ENCODE data around the gene MOGAT2. TPM values are rescaled to one million over a fixed set of nuclear protein-coding genes. Genes with fewer than 3 reads are reported as not detected.

Gene MOGAT2
- total and polyA plus RNA-seq, 2 donors, result 0.14 to 0.27 TPM

- Histone ChIP-seq H3K27ac (ENCODE audit: low read depth in 1 of 2, low read length in 1 of 2) (no peak overlapping the region), H3K27me3 (ENCODE audit: control insufficient read depth in 2 of 2, insufficient read depth in 1 of 2, low read length in 1 of 2) (no peaks in the 10 kb centered on the region), H3K9me3 (ENCODE audit: control insufficient read depth in 2 of 2, insufficient read depth in 1 of 2, low read length in 1 of 2) (no peaks in the 10 kb centered on the region), H3K4me1 (ENCODE audit: control insufficient read depth in 2 of 2, insufficient read depth in 2 of 2, low read length in 2 of 2) (peaks cover 0 to 5% of the 10 kb centered on the region in 2 donors), H3K36me3 (ENCODE audit: control insufficient read depth in 2 of 2, insufficient read depth in 2 of 2, low read length in 1 of 2) (no peaks in the 10 kb centered on the region), H3K4me3 (ENCODE audit: low read length in 2 of 2) (no peak overlapping the region)
- no peak for DNase-seq (ENCODE audit: low read depth in 6 of 9, low spot score in 9 of 9)
- WGBS, result 99% methylated on average over 7 of the region's 7 CpGs
Observed at GRCh38 chr11:75781296-75781695, 63.7 kb downstream of the MOGAT2 start.

- no peak for DNase-seq (ENCODE audit: low read depth in 6 of 9, low spot score in 9 of 9)
- Histone ChIP-seq H3K4me1 (ENCODE audit: control insufficient read depth in 2 of 2, insufficient read depth in 2 of 2, low read length in 2 of 2) (peaks cover 0 to 5% of the 10 kb centered on the region in 2 donors), H3K36me3 (ENCODE audit: control insufficient read depth in 2 of 2, insufficient read depth in 2 of 2, low read length in 1 of 2) (no peaks in the 10 kb centered on the region), H3K27ac (ENCODE audit: low read depth in 1 of 2, low read length in 1 of 2) (no peak overlapping the region), H3K9me3 (ENCODE audit: control insufficient read depth in 2 of 2, insufficient read depth in 1 of 2, low read length in 1 of 2) (no peaks in the 10 kb centered on the region), H3K4me3 (ENCODE audit: low read length in 2 of 2) (no peak overlapping the region), H3K27me3 (ENCODE audit: control insufficient read depth in 2 of 2, insufficient read depth in 1 of 2, low read length in 1 of 2) (no peaks in the 10 kb centered on the region)
- WGBS, result 93% methylated on average over 9 of the region's 9 CpGs
Observed at GRCh38 chr11:75781831-75782230, 64.2 kb downstream of the MOGAT2 start.

Other genes with a start within 250 kb of the MOGAT2 start
- gene GDPD5, start 191.9 kb upstream of the MOGAT2 start, total RNA-seq, result 3.1 TPM
- gene GDPD5, start 191.9 kb upstream of the MOGAT2 start, polyA plus RNA-seq, result 25.3 TPM
- 44.4 TPM for gene SERPINH1, start 155.6 kb upstream of the MOGAT2 start, total RNA-seq
- 41.0 TPM for gene SERPINH1, start 155.6 kb upstream of the MOGAT2 start, polyA plus RNA-seq
- gene MAP6, start 48.8 kb upstream of the MOGAT2 start, total RNA-seq, result 1.3 TPM
- gene MAP6, start 48.8 kb upstream of the MOGAT2 start, polyA plus RNA-seq, result 1.3 TPM
- gene DGAT2, start 50.9 kb downstream of the MOGAT2 start, total RNA-seq, result 8.5 TPM
- gene DGAT2, start 50.9 kb downstream of the MOGAT2 start, polyA plus RNA-seq, result 5.3 TPM
- 20.0 TPM for gene UVRAG, start 97.4 kb downstream of the MOGAT2 start, total RNA-seq
- 21.8 TPM for gene UVRAG, start 97.4 kb downstream of the MOGAT2 start, polyA plus RNA-seq